Lower leg skin (tissue), 3 donors: ENCODE measurements around the gene ANKRD23.

ENCODE experiments used
- CTCF ChIP-seq, 3 donors: fragments of 450-650 bp; IDR thresholded peaks; one replicate each; pipeline ENCODE4 v1.5.1; 2016; ENCODE audit warnings: antibody characterized with exemption in 3 of 3, mild to moderate bottlenecking in 3 of 3, moderate library complexity in 2 of 3
- POLR2A ChIP-seq, 2 donors: fragments of 450-650 bp; IDR thresholded peaks; one replicate each; pipeline ENCODE4 v1.6.1; 2016 to 2017; ENCODE audit warnings: antibody characterized with exemption in 2 of 2, mild to moderate bottlenecking in 1 of 2, moderate library complexity in 1 of 2

DNA sequence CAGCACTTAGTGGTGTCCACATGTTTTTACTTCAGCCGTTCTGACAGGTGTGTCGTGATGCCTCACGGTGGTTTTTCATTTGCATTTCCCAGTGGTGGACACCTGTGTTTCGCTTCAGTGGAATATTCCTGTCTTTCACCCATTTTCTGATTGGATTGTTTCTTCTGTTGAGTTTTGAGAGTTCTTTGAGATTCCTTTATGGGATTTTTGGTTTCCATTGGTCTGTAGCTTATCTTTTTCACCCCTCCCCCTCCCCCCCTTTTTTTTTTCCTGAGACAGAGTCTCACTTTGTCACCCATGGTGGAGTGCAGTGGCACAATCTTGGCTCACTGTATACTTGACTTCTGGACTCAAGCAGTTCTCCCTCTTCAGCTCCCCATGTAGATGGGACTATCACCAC is 8.0 kb downstream of the ANKRD23 start:
- TF ChIP-seq CTCF (IDR thresholded peaks at IDR 0.05): no peak
- no peak for TF ChIP-seq POLR2A (IDR thresholded peaks at IDR 0.05)
